GM21515 (cell line): ENCODE results near the gene MGAT4A.
A peak's percentile ranks its signal among the peaks of the same experiment; 100 is the strongest.
"Not testable (repeated sequence)": the region's sequence is repeated elsewhere in the genome, so short reads cannot be mapped to it uniquely, and the experiment has no call there.

Source experiments
- ATAC-seq: cut with Tn5 transposase; IDR thresholded peaks from one replicate; pipeline ENCODE4 v1.9.1; 2021; ENCODE audit not compliant: unreplicated experiment

Gene MGAT4A

GRCh38 chr2:98664323-98664722 lies 66.6 kb downstream of the MGAT4A start:
- no peak for ATAC-seq

- ATAC-seq, result no peak
These were observed 67.3 kb downstream of the MGAT4A start for GRCh38 chr2:98663511-98664090.

- ATAC-seq, result not testable (repeated sequence)
These were observed 71.5 kb downstream of the MGAT4A start for GRCh38 chr2:98659491-98659840.

GRCh38 chr2:98658816-98659490 lies 72.0 kb downstream of the MGAT4A start:
- no peak for ATAC-seq

- no peak for ATAC-seq
These were observed 74.1 kb downstream of the MGAT4A start for GRCh38 chr2:98656800-98657199.

GRCh38 chr2:98654699-98655495 lies 76.0 kb downstream of the MGAT4A start:
- ATAC-seq, result no peak

GRCh38 chr2:98650998-98651397 lies 79.9 kb downstream of the MGAT4A start:
- ATAC-seq, result no peak

GRCh38 chr2:98649992-98650375 lies 80.9 kb downstream of the MGAT4A start:
- ATAC-seq, result no peak

GRCh38 chr2:98649135-98649991 lies 81.6 kb downstream of the MGAT4A start:
- ATAC-seq, result no peak

- ATAC-seq, result no peak
These were observed 82.5 kb downstream of the MGAT4A start for GRCh38 chr2:98648451-98648850.

- no peak for ATAC-seq
These were observed 83.3 kb downstream of the MGAT4A start for GRCh38 chr2:98647636-98648035.

GRCh38 chr2:98643496-98644100 lies 87.3 kb downstream of the MGAT4A start:
- no peak for ATAC-seq

GRCh38 chr2:98637401-98638147 lies 93.4 kb downstream of the MGAT4A start:
- ATAC-seq, result peak; percentile 90

- no peak for ATAC-seq
These were observed 96.4 kb downstream of the MGAT4A start for GRCh38 chr2:98634406-98635092.

- ATAC-seq, result no peak
These were observed 98.6 kb downstream of the MGAT4A start for GRCh38 chr2:98632351-98632750.

- no peak for ATAC-seq
These were observed 107.3 kb downstream of the MGAT4A start for GRCh38 chr2:98623657-98624056.

- ATAC-seq, result no peak
These were observed 113.8 kb downstream of the MGAT4A start for GRCh38 chr2:98617149-98617548.

GRCh38 chr2:98615481-98615880 lies 115.5 kb downstream of the MGAT4A start:
- no peak for ATAC-seq

GRCh38 chr2:98614024-98614739 lies 116.8 kb downstream of the MGAT4A start:
- ATAC-seq, result no peak
